GM12801 (cell line): ENCODE measurements around the gene SMIM24.

Source experiments
- TF ChIP-seq, protein P1 (sequence below): IDR thresholded peaks from one replicate; pipeline ENCODE4 v1.5.1; 2011; ENCODE audit warnings: control low read depth; ENCODE audit not compliant: insufficient read length; ENCODE audit errors: extremely low read depth

Gene SMIM24

DNA sequence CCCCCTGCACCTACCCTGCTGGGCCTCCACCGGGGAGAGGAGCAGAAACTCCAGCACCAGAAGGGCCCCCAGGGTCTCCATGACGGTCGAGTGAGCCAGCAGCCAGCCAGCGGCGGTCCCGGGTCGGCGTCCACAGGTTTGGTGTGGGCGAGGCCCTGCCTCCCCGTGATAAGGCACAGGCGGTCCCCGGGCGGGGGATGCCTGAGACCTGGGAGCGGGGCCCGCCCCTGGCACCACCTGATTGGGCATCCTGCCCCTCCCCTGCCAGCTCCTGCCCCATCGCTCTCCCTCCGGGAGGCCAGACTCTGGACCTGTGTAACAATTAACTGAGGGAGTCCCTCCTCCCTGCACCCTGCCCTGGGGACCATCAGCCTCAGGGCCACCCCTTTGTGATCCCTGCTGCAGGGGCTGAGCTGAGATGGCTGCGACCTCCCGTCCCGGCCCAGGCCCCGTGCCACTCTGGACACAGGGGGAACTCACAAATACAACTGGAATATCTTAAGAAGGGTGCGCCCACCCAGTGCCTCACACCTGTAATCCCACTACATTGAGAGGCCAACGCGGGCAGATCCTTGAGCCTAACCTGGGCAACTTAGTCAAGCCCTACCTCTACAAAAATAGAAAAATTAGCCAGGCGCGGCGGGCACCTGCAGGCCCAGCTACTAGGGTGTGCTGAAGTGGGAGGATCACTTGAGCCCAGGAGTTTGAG is at the start of gene SMIM24:
SMIM24 (minus strand) TSS at position 143 of the 709 bp plus-strand sequence; CDS start at position 81, 62 bp downstream.
- TF ChIP-seq, protein P1, sequence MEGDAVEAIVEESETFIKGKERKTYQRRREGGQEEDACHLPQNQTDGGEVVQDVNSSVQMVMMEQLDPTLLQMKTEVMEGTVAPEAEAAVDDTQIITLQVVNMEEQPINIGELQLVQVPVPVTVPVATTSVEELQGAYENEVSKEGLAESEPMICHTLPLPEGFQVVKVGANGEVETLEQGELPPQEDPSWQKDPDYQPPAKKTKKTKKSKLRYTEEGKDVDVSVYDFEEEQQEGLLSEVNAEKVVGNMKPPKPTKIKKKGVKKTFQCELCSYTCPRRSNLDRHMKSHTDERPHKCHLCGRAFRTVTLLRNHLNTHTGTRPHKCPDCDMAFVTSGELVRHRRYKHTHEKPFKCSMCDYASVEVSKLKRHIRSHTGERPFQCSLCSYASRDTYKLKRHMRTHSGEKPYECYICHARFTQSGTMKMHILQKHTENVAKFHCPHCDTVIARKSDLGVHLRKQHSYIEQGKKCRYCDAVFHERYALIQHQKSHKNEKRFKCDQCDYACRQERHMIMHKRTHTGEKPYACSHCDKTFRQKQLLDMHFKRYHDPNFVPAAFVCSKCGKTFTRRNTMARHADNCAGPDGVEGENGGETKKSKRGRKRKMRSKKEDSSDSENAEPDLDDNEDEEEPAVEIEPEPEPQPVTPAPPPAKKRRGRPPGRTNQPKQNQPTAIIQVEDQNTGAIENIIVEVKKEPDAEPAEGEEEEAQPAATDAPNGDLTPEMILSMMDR, result no peak

DNA sequence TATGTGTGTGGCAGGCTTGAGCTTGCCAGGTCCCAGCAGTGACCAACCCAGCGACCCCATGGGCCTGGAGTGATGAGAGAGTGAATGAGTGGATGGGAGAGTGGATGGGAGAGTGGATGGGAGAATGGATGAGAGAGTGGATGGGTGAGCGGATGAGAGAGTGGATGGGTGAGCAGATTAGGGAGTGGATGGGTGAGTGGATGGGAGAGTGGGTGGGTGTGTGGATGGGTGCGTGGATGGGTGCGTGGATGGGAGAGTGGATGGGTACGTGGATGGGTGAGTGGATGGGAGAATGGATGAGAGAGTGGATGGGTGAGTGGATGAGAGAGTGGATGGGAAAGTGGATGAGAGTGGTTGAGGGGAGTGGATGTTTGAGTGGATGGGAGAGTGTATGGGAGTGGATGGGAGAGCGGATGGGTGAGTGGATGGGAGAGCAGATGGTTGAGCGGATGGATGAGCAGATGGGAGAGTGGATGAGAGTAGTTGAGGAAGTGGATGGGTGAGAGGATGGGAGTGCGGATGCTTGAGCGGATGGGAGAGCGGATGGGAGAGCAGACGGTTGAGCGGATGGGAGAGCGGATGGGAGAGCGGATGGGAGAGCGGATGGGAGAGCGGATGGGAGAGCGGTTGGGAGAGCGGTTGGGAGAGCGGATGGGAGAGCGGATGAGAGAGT is 48.4 kb upstream of the SMIM24 start:
- TF ChIP-seq, protein P1, result no peak

- TF ChIP-seq, protein P1, result no peak
These were observed 47.8 kb upstream of the SMIM24 start for GRCh38 chr19:3528080-3528479.

DNA sequence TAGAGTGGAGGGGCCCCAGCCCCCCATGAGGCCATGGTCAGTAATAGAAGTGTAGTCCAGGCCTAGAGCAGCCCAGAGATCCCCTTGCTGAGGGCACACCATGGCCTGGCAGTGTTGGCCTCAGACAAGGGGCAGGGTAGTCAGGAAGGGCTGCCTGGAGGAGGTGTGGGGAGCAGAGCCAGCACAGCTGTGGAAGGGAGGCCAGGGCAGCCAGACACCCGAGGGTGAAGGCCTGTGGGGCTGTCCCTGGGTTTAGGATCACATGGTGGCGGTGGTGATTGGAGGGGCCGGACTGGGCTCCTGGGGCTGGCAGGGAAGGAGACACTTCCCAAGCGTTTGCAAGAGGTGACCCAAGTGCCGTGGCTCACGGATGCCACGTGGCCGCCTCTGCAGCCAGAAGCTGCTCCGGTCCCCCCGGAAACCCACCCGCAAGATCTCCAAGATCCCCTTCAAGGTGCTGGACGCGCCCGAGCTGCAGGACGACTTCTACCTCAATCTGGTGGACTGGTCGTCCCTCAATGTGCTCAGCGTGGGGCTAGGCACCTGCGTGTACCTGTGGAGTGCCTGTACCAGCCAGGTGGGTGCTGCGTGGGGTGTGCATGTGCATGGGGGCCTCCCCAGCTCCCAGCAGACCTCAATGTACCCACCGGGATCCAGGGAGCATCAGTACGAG is 47.0 kb upstream of the SMIM24 start:
- TF ChIP-seq, protein P1, result no peak

GRCh38 chr19:3526507-3527237 is 46.3 kb upstream of the SMIM24 start:
- TF ChIP-seq, protein P1, result no peak

DNA sequence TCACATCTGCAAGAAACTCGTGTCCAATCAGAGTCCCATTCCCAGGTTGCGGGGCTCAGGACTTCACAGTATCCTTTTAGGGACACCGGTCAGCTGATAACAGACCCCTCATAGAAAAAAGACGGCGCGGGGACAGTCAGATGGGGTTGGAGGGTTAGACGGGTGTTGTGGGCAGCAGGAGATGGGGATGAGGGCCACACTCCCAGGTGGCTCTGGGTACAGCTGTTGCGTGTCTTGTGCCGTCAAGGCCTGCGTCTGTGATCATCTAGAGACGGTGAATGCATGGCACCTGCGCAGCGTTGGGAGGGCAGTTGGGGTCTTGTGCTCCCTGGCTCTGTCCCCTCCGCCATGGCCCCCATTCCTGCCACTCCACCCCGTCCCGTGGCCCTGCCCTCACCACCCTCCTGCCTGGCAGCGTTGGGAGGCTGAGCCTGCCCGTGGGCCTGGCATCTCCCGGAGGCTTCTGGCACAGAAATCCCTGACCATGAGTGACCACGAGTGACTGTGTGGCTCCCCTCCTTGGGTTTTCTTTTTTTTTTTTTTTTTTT is 44.7 kb upstream of the SMIM24 start:
- TF ChIP-seq, protein P1, result no peak
